ENCODE measurements around the gene ASCL5. TPM values are rescaled to one million over a fixed set of nuclear protein-coding genes. Genes with fewer than 3 reads are reported as not detected.
A peak's percentile ranks its signal among the peaks of the same experiment; 100 is the strongest.

Gene ASCL5
- total RNA-seq, 6 experiments from 2014 or later: not detected

- Histone ChIP-seq H3K27ac (no peak overlapping the region), H3K4me1 (no peaks in the 10 kb centered on the region), H3K36me3 (no peaks in the 10 kb centered on the region), H3K4me3 (no peak overlapping the region), H3K9me3 (no peaks in the 10 kb centered on the region), H3K27me3 (no peaks in the 10 kb centered on the region)
- no peak for TF ChIP-seq CTCF (IDR thresholded peaks at IDR 0.05)
- no peak for TF ChIP-seq POLR2A (IDR thresholded peaks at IDR 0.05)
- WGBS (ENCODE audit: insufficient coverage, low coverage, low lambda C conversion rate, missing lambda C conversion rate): 57% methylated on average over 3 of the region's 17 CpGs
- peak in 1 of 3 donors; percentile 29 for DNase-seq
- intact Hi-C loops (cut with DNase I): no loop called here
- ATAC-seq: no peak
Observed at GRCh38 chr1:201127755-201128455, 921 bp upstream of the ASCL5 start.

GRCh38 chr1:201126463-201126831 lies 537 bp downstream of the ASCL5 start:
- H3K4me1 ChIP-seq: no peaks in the 10 kb centered on the region
- intact Hi-C loops (cut with DNase I): no loop called here
- no peak for DNase-seq
- H3K9me3 ChIP-seq: no peaks in the 10 kb centered on the region
- ATAC-seq: no peak
- no peaks in the 10 kb centered on the region for H3K36me3 ChIP-seq
- no peak for TF ChIP-seq CTCF (IDR thresholded peaks at IDR 0.05)
- no peak for TF ChIP-seq POLR2A (IDR thresholded peaks at IDR 0.05)
- 21% methylated on average over 2 of the region's 3 CpGs for WGBS (ENCODE audit: insufficient coverage, low coverage, low lambda C conversion rate, missing lambda C conversion rate)
- no peaks in the 10 kb centered on the region for H3K27me3 ChIP-seq
- H3K4me3 ChIP-seq: no peak overlapping the region
- H3K27ac ChIP-seq: no peak overlapping the region

DNA sequence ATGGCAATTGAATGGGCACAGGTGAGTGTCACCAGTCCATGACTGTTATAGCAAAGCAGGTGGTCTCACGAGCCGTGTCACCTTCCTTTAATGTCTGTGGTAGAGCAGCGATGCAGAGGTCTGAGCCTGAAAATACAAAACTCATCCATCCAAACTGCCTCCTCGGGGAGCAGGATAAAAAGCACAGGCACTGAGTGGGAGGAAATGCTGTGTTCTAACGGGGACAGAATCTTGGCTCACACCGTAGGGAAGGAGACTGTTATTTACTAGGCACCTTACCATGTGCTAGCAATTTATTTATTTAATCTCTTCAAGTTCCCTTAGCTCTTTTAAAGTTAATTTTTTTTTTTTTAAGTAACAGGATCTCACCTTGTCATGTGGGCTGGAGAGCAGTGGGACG lies 1.2 kb downstream of the ASCL5 start:
- no peak overlapping the region for H3K4me3 ChIP-seq
- intact Hi-C loops (cut with DNase I): no loop called here
- WGBS (ENCODE audit: insufficient coverage, low coverage, low lambda C conversion rate, missing lambda C conversion rate): 53% methylated on average over 4 of the region's 7 CpGs
- no peaks in the 10 kb centered on the region for H3K27me3 ChIP-seq
- TF ChIP-seq CTCF (IDR thresholded peaks at IDR 0.05) (no peak), POLR2A (IDR thresholded peaks at IDR 0.05) (no peak)
- H3K4me1 ChIP-seq: no peaks in the 10 kb centered on the region
- ATAC-seq: no peak
- H3K9me3 ChIP-seq: no peaks in the 10 kb centered on the region
- no peak overlapping the region for H3K27ac ChIP-seq
- no peak for DNase-seq
- no peaks in the 10 kb centered on the region for H3K36me3 ChIP-seq

DNA sequence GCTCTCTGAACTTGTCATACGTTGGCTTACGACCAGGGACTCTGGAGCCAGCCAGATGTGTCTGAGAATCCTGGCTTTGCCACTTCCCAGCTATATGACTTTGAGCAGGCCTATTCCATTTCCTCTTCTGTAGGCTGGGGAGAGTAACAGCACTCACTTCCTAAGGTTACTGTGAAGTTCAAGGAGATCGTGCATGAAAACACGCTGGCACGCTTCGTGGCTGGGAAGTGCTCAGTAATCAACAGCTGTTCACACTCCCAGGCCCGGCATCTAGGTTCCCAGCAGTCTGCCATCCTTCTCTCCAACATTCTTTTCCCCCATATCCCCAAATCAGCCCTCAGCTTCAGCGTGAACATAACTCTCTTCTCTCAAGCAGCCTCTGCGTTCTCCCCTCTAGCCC lies 2.0 kb downstream of the ASCL5 start:
- Histone ChIP-seq H3K4me1 (no peaks in the 10 kb centered on the region), H3K27ac (no peak overlapping the region), H3K9me3 (no peaks in the 10 kb centered on the region), H3K36me3 (no peaks in the 10 kb centered on the region), H3K4me3 (no peak overlapping the region), H3K27me3 (no peaks in the 10 kb centered on the region)
- intact Hi-C loops (cut with DNase I): no loop called here
- TF ChIP-seq POLR2A (IDR thresholded peaks at IDR 0.05) (no peak), CTCF (IDR thresholded peaks at IDR 0.05) (no peak)
- DNase-seq (no peak), ATAC-seq (peak; percentile 24 to 66 (median 58))
- 56% methylated on average over 6 of the region's 9 CpGs for WGBS (ENCODE audit: insufficient coverage, low coverage, low lambda C conversion rate, missing lambda C conversion rate)
